GM12873 (cell line): ENCODE data around the gene CASD1.

ENCODE experiments used
- TF ChIP-seq, protein P1 (sequence below): IDR thresholded peaks from 2 replicates; pipeline ENCODE4 v1.5.1; 2012; ENCODE audit warnings: low read depth, mild to moderate bottlenecking, moderate library complexity, low read length, control low read depth; ENCODE audit not compliant: insufficient read depth; ENCODE audit errors: missing control alignments

The CASD1 gene

DNA sequence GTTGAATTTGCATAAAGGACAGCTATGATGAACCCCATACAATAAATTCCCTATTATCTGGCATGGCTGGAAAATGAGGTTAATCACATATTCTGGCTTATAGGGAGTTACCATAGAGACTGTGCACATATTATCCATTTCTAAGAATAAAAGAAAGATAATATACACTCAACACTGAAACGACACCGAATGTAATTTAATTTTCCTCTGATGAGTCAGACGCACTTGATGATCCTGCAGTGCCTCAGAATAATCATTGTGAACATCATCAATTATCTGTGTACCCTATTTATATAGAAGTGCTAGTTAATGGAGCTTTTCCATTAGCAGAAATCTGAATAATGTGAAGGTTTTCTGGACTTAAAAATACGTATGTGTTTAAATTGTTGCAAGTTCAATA is 86.1 kb downstream of the CASD1 start:
- TF ChIP-seq, protein P1, sequence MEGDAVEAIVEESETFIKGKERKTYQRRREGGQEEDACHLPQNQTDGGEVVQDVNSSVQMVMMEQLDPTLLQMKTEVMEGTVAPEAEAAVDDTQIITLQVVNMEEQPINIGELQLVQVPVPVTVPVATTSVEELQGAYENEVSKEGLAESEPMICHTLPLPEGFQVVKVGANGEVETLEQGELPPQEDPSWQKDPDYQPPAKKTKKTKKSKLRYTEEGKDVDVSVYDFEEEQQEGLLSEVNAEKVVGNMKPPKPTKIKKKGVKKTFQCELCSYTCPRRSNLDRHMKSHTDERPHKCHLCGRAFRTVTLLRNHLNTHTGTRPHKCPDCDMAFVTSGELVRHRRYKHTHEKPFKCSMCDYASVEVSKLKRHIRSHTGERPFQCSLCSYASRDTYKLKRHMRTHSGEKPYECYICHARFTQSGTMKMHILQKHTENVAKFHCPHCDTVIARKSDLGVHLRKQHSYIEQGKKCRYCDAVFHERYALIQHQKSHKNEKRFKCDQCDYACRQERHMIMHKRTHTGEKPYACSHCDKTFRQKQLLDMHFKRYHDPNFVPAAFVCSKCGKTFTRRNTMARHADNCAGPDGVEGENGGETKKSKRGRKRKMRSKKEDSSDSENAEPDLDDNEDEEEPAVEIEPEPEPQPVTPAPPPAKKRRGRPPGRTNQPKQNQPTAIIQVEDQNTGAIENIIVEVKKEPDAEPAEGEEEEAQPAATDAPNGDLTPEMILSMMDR, result no peak

DNA sequence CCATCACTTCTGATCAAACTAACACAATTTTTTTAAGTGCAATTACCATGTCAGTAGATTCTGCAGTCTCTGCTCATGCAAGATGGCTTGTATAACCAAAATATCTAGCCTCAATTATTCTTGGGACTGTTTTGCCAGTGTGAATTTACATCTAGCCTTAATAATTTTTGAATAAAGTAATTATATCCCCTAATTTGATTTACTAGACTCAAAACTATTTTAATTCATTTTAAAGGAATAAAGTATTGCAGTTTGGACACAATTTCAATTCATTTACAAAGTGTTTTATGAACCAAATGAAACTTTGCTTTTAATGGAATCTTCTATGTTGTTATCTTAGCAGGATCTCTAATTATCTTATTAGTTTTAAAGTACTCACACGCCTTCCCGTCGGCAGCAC is 90.7 kb downstream of the CASD1 start:
- TF ChIP-seq, protein P1, result no peak

DNA sequence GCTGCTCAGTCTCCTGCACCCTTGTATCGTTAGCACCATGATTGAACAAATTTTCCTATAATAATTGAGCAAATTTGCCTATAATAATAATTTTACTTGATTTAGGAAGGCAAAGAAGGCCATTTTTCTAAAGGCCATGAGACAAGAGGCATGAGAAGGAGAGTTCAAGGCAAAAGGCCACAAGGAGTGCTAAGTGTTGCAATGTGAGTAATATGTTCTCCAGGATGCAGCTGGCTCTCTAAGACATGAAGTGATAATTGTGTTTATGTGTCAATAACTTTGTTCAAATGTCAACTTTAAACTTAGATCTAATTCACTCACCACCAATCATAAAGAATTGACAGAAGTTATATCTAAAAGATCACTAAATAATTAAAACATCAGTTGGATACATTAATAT is 92.6 kb downstream of the CASD1 start:
- TF ChIP-seq, protein P1, result no peak

DNA sequence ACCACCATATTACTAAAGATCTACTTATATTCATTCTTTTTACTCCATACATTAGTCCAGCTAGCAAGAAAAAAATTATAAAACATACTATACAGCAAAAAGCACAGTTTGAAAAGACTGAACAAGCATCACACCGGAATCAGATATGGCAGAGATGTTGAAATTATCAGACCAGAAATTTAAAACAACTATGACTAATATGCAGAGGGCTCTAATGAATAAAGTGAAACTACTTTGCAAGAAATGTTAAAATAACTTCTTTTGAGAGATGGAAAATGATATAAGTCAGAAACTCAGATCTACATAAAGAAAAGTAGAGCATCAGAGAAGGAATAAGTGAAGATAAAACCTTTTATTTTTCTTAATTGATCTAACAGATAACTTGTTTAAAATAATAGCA is 95.4 kb downstream of the CASD1 start:
- TF ChIP-seq, protein P1, result no peak
